ENCODE data around the gene TMCC2. TPM values are rescaled to one million over a fixed set of nuclear protein-coding genes. Genes with fewer than 3 reads are reported as not detected.
A peak's percentile ranks its signal among the peaks of the same experiment; 100 is the strongest.

TMCC2 gene
- polyA plus RNA-seq, 4 donors: 6.3 to 8.3 (median 7.6) TPM

DNA sequence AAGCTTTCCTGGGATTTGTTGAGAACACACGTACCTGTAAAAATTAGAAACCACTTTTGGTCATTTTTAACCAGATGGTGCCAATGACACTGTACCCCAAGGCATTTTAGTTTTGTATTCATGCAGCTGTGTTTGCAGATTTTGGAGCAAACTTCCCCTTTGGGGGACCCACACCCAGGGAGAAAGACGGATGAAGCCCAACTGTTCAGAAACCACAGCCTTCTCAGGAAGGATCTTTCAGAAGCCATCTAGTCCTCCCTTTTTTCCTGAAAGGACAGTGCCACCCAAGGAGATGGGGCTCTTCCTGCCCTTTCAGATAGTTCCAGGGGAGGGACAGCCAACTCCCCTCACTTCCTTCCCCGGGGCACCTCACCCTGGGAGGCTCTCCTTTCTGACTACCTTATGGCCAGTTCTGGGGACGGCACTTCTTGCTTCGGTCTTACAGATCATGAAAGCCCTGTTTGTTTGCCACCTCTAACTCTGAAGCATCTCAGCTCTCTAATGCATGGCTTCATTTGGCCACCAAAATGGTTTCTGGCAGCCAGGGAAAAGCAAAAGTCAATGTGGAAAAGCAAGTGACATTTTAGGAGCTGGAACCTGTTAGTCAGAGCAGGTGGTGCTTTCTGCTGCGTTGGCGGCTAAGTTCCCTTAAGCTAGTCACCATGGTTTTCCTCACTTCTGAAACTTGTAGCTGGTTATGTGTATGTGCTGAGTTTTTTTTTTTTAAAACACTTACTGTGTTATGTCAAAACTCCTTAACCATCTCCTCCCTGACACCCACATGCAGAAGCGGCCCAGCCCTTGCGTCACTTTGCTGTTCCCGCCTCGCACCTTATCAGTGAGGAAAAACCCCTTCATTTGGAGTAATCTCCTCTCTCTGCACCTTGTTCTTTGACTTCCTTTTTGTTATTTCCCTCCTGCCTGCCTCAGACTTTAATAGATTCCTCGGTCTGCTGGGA, 10.1 kb downstream of the TMCC2 start:
- no peak for DNase-seq (ENCODE audit: low read depth in 4 of 4, low spot score in 3 of 4)

DNA sequence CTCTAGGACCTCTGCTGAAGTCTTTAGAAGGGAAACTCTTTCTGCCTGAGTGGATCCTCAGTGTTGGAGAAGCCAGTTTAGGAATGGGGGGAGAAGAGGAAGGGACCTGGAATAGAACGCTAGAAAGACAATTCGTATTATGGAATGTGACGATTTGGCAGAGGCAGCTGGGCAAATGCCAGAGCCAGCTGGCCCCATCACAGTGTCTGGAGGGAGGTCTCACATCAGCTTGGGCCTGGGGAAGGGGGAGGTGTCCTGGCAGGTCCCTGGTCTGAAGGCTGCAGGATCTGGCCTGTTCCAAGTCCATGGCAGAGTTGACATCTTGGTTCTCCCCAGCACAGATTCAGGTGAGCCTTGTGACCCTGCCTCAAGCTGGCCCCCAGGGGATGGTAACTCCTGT, 11.3 kb downstream of the TMCC2 start:
- no peak for DNase-seq (ENCODE audit: low read depth in 4 of 4, low spot score in 3 of 4)

DNA sequence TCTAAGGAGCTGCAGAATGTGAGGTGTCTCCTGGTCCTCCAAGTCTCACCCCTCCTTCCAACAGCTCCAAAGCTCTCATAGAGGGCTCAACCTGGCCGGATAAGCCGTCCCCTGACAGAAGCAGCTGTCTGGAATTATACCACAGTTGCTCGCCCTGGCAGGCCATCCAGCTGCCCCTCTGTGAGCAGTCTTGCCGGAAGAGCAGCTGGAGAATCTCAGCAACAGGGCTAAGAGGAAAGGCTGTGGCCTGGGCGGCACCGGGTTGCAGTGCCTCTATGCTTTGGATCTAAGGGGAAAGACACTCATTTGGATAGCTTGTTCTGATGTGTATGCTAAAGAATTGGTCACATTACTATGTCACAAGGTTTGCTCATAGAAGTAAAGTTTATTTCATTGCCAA, 12.4 kb downstream of the TMCC2 start:
- DNase-seq (ENCODE audit: low read depth in 4 of 4, low spot score in 3 of 4): no peak

DNA sequence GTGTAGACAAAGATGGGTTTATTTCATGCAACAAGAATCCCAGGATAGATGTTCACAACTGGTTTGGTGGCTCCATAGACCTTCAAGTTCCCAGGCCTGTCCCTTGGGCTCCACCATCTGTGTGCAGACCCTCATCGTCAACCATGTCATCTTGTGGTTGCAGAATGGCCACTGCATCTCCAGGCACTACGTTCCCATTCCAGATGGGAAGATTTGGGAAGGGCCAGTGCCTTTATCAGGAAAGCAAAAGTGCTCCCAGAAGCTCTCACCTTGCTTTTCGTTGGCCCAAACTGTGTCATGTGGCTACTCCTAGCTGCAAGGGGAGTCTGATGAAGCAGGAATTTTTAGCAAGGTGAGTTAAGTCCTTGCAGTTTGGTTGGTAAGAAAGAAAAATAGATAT, 12.8 kb downstream of the TMCC2 start:
- no peak for DNase-seq (ENCODE audit: low read depth in 4 of 4, low spot score in 3 of 4)

DNA sequence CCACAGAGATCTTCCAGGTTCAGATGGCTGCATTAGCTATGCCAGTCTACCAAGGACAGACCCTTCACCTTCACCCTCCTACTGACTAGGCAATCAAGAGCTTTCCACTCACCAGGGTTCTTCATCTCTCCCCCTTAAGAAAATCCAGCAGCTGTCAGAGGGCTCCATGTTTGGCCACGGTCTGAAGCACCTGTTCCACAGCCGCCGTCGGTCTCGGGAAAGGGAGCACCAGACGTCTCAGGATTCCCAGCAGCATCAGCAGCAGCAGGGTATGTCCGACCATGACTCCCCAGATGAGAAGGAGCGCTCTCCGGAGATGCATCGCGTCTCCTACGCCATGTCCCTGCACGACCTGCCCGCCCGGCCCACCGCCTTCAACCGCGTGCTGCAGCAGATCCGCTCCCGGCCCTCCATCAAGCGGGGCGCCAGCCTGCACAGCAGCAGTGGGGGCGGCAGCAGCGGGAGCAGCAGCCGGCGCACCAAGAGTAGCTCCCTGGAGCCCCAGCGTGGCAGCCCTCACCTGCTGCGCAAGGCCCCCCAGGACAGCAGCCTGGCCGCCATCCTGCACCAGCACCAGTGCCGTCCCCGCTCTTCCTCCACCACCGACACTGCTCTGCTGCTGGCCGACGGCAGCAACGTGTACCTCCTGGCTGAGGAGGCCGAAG, 13.8 kb downstream of the TMCC2 start:
- no peak for DNase-seq (ENCODE audit: low read depth in 4 of 4, low spot score in 3 of 4)

DNA sequence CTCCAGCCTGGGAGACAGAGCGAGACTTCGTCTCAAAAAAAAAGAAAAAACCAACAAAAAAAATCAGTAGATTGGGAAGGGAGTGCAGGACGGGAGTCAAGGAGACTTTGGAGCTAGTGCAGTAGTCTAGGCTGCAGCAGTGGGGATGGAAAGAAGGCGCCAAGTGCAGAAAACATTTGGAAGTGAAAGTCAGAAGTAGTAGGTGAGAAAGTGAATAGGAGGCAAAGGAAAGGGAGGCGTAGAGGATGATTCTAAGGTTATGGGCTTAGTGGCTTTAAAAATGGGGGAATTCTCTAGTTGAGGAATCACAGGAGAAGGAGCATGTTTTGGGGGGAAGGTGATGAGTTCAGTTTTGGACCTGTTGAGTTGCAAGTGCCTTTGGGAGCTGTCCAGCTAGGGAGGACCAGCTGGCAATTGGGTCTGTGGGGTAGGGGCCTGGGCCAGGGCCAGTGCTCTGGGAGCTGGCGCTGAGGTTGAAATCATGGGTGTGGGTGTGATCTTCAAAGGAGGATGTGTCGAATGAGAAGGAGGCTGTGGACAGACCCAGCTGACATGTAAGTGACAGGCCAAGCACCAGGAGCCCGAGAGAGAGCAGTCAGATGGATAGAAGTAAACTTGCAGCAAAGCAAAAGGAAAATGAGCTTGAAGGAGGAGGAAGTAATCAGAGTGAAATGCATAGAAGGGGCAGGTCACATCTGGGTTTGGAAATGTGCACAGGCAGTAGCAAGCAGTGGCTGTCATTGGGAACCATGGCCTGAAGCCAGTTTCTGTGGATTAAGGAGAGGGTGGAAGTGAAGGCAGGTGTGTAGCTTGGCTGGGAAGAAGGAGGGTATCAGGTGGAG, 15.8 kb downstream of the TMCC2 start:
- DNase-seq (ENCODE audit: low read depth in 4 of 4, low spot score in 3 of 4): no peak

DNA sequence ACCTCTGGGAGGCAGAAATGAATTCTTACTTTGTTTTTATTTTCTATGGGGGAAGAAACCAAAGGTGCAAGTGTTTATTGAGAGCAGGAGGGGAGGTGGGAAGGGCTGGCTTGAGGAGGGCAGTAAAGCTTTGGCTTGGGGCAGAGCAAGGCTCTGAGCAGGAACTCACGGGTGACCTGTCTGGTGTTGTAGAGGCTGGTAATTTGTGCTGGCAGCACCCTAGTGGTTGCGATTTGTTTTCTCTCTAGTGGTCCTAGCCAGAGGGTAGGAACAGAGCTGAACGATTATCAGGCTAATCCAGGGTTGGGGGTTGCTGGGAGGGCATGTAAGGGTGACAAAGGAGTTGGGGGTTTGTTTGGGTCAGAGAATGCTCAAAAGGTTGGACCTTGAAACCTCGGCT, 16.6 kb downstream of the TMCC2 start:
- no peak for DNase-seq (ENCODE audit: low read depth in 4 of 4, low spot score in 3 of 4)

DNA sequence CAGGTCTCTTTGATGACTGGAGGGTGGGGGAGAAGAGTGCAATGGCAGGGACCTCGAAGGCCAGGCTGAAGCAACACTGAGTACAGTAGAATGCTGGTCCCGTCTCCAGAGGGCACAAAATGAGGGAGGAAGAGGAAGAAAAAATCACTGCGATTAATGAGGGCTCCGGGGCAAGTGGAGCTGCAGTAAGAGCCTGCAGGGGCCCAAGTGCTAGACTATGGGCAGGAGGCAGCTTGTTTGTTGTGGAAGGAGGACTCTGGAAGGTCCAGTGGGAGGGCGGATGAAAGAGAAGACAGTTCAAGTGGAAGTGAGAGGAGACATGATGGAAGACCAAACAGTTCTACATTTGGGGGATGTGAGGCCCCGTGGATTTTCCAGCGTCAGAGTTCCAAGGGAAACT, 17.4 kb downstream of the TMCC2 start:
- DNase-seq (ENCODE audit: low read depth in 4 of 4, low spot score in 3 of 4): no peak

DNA sequence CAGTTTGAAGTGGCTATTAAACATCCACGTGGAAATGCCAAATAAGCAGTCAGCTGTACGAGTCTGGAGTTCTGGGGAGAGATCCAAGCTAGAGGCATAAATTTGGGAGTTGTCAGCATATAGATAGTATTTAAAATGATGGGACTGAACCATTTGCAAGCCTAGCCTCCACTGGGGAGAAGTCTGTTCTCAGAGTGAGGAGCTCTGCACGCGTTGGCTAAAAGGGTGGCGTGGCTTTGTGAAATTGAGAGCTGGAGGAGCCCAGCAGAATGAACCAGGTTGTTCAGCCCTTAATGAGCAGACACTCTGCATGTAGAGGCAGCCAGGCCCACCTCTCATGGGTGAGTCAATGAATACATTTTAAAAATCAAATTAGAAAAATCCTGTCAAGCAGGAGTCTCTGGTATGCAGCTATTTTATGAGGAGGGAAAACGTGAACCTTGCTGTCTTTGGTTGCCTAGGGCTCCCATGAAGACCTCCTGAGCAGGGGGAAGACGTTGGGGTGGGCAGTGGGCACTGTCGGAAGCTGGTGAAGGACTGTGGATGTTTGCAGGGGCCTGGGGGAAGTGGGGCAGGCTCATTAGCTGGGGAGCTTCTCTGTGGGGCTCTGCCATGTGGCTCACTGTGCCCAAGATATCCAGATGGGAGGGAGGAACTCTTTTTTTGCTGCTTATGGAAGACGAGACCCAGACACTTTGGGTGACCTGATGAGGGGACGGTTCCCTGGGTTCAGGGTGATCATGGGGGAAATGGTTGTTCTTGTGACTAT, 18.8 kb downstream of the TMCC2 start:
- DNase-seq (ENCODE audit: low read depth in 4 of 4, low spot score in 3 of 4): no peak

DNA sequence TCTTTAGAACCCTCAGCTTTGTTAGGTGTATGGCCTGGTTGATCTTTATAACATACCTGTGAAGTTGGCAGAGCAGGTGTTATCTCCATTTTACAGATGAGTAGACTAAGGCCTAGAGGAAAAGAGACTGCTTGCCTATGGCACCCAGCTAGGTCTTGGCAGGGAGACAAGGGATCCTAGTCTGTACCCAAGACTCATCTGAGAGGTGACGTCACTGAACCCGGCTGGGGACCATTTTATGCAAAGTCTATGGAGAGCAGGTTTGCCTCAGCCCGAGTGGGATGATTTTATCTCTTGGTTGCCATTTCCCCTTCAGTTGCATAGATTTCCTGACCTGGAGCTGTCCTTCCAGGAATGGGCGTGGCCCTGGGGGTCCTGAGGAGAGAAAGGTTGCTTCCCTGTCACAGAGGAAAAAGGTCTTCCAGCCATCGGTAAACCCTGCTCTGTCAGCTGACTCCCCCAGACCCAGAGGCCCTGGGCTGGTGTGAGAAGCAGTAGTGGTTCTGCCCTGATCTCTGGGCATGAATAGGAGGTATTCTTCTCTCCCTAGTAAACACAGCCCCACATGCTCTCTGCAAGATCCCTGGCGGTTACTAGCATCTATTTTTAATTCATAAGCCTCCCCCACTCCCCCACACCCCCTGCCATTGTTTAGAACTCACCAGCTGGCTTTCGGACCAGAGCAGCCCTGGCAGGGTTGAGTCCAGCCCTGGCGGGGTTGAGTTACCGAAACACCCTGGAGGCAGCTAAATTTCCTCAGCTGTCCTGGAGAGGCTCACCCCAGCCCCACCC, 19.6 kb downstream of the TMCC2 start:
- no peak for DNase-seq (ENCODE audit: low read depth in 4 of 4, low spot score in 3 of 4)

DNA sequence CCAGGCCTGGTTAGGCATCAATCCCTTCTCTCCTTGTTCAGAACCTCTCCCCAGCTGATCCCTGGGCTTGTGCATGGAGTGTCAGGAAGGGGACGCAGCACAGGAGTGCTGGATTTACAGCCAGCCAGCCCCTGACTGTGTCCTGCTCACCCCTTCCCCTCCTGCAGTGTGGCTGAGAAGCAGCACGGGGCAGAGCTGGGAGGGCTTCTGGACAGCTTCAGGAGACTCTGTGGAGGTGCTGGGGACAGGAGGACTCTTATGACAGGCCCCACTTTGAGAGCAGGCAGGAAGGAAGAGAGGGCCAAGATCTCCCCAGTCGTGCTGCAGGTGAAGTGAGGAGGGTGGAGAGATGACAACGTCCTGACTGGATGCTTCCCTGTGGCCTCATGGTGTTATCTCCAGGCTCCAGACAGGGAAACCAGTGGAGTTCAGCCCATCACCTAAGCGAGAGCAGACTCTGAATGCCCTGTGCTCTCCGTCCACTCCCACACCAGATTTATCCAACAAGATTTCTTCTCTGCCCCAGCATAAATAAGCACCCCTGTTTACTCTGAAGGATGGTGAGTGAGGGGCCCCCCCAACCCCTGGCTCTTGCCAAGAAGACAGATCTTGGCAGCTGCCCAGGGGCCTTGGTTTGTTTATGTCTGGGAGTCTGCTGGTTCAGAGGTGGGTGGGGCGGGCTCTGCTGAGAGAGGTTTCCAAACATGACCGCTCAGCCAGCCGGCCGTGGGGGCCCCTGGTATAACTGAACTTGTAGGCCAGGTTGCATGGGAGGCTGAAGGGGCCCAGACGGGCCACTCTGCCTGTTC, 21.3 kb downstream of the TMCC2 start:
- no peak for DNase-seq (ENCODE audit: low read depth in 4 of 4, low spot score in 3 of 4)

DNA sequence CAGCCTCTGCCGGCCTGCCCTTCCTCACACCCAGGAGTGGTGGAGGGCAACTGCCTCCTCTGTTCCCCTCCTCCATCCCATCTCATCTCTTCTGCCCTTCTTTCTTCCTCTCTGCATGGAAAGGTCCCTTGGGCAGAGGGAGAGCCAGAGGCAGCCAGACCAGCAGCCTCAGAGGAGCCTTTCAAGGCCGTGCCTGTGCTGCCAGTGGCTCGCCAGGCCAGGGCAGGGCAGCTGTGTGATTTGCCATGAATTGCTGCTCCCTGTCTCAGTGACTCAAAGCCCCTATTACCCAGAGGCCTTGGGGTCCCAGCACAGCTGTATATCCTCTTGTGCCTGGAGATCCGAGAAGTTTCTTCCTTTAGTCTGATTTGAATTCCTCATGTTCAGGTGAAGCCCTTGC, 21.9 kb downstream of the TMCC2 start:
- DNase-seq (ENCODE audit: low read depth in 4 of 4, low spot score in 3 of 4): no peak

DNA sequence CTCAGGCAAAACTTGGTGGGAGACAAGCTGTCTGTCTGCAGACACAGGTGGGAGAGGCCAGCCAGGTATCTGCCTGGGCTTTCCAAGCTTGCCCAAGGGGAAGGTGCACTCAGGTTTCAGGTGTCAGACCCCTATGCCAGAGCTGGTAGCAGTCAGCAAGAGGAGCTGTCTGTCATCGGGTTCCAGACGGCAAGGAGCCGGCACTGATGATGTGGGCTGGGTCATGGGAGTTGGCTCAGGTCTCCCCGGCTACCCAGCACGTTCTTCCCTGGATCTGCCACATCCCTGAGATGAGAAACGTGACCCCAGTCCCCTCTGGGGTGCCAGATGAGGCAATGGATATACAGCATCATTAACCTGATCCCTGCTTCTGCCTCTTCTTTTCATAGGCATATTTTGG, 23.0 kb downstream of the TMCC2 start:
- DNase-seq (ENCODE audit: low read depth in 4 of 4, low spot score in 3 of 4): no peak

DNA sequence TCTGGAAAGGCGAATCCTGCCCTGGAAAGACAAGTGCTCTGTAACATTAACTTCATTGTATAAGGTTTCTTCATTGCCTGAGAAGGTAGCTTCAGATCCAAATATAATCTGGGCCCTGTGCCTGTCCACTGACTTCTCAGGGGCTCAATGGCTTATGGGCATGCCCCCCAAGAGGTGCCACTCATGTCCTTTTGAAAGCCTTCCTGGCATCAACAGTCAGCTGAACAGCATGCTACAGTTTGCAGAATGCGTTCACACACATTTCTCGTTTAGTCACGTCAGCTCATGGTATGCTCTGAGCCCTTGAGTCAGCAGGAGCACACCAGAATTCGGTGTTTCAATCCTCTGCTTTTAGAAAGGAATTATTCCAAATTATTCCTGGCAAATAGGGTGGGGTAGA, 23.8 kb downstream of the TMCC2 start:
- no peak for DNase-seq (ENCODE audit: low read depth in 4 of 4, low spot score in 3 of 4)

DNA sequence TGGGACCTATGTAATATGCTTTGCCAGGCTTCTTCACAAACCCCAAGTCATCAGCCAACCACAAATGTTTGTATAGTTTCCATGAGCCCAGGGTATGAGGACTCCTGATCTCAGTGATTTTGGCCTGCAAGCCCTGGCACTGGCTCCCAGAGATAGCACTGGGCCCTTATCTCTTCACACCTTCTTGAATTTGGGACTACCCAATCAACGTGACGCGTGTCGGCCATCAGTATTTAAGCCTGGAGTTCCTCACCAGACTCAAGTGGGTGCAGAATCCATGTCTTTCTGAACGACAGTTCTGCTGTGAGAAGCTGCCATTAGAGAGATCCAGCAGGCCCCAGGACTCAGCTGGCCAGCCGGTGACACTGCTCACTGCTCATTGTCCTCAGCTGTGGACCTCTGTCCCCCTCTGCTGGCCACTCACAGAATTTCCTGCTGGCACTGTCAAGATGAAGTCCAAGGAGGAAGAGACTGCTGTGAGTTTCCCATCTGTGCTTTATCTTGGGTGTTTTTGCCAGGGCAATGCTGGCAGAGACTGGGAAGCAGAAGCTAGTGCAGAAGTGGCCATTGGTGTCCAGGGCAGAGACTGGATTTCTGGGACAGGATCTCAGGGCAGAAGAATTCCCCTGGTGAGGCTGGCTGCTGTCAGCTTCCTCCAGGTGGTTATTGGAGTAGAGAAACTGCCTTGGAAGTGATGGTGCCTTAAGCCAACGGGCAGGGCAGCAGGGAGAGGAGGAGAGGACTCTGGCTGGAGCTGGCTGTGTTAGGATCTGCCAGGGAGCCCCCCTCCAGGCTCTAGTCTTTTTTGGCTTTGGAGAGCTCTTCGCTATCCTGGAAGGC, 28.4 kb downstream of the TMCC2 start:
- DNase-seq (ENCODE audit: low read depth in 4 of 4, low spot score in 3 of 4): peak; percentile 71 to 80 (median 76)

DNA sequence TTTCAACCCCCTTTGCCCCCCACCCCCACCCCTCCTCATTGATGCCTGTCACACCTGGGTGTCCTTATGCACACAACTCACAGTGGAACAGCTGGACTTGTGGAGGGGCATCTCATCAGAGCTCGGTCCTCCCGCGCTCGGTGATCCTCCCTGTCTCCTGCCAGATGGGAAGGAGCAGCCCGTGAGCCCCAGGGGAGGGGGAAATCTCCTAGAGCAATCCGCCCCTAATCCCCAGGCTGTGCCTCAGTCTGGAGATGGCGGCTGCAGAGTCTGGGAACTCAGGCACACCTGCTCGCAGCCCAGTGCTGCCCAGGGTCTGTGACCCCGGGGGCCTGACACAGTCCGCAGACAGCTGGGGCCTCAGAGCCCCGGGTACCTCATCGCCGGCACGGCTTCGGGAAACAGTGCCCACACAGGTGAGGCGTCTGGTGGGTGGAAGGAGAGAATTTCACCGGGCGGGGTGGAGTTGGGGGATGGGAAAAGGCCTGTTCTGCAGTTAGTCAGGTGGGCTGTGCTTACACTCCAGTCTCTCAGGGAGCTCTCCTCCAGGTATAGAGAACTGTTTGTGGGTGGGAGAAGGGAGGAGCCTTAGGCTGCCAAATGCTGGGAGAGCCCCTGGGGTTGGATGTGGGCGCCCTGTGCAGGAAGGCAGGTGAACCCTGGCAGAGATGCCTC, 29.3 kb downstream of the TMCC2 start:
- DNase-seq (ENCODE audit: low read depth in 4 of 4, low spot score in 3 of 4): no peak

DNA sequence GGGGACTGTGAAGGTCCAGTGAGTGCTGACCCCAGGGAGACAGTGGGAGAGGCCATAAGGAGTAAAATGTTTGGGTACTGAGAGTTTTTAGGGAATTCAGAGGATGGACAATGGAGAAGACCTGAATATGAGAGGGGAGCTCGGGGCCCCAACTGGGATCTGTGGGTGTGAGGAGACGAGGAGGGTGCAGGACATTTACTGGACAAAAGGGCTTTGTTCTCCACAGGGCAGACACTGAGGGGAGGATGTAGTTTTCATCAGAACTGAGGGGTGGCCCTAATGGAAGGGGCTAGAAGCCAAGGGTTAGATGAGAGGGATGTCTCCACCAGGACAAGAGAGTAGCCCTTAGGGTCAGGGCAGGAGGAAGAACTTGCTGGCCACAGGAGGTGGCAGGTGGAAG, 30.0 kb downstream of the TMCC2 start:
- no peak for DNase-seq (ENCODE audit: low read depth in 4 of 4, low spot score in 3 of 4)
